ENCODE measurements around the gene KCNH2.

Gene KCNH2

GRCh38 chr7:150980663-150981062 lies 2.5 kb upstream of the KCNH2 start:
- H3K4me3 Mint-ChIP-seq, result no peak overlapping the region
- H3K4me1 Mint-ChIP-seq, result peaks cover 18% of the 10 kb centered on the region
- peaks cover 16% of the 10 kb centered on the region for H3K27me3 Mint-ChIP-seq
- peaks cover 3% of the 10 kb centered on the region for H3K36me3 Mint-ChIP-seq
- DNase-seq (ENCODE audit: low spot score in 2 of 2), result no peak
- no peak for ATAC-seq (ENCODE audit: low read depth)
- no peak overlapping the region for H3K27ac Mint-ChIP-seq
- no peaks in the 10 kb centered on the region for H3K9me3 Mint-ChIP-seq

DNA sequence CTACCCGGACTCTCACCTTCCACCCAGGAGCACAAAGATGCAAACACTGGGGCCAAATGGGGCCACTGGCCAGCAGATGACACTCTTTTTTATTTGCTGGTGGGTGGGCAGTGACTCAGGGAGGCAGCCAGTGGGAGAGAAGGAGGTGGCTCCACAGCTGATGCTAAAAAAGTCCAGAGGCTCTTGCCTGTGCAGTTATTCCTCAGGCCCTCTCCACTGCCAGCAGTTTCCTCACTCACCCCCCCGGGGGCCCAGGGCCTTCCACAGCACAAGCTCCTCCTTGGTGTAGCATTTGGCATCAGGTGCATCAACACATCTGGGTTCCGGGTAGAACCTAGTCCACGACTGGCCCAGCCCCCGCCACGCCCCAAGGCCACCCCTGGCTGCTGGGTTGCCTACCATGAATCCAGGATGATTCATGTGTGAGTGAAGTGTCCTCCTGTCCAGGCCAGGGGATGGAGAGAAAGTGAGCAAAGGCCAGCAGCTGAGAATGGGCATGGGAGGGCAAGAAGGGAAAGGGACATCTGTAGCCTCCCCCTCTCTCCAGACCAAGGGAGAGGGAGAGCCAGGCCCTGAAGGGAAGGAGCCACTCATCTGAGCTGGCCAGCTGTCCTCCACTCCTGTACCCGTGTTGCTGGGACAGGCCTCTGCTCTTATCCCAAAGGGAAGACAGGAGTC lies 1.7 kb upstream of the KCNH2 start:
- no peak for DNase-seq (ENCODE audit: low spot score in 2 of 2)
- H3K4me1 Mint-ChIP-seq, result peaks cover 23% of the 10 kb centered on the region
- peak overlapping the region; percentile 47 for H3K4me3 Mint-ChIP-seq
- peaks cover 18% of the 10 kb centered on the region for H3K27me3 Mint-ChIP-seq
- peaks cover 4% of the 10 kb centered on the region for H3K36me3 Mint-ChIP-seq
- no peaks in the 10 kb centered on the region for H3K9me3 Mint-ChIP-seq
- ATAC-seq (ENCODE audit: low read depth), result no peak
- no peak overlapping the region for H3K27ac Mint-ChIP-seq

- Mint-ChIP-seq H3K9me3 (no peaks in the 10 kb centered on the region), H3K4me3 (peak overlapping the region; percentile 89), H3K36me3 (peaks cover 4% of the 10 kb centered on the region), H3K4me1 (peaks cover 38% of the 10 kb centered on the region), H3K27ac (no peak overlapping the region), H3K27me3 (peaks cover 18% of the 10 kb centered on the region)
- no peak for ATAC-seq (ENCODE audit: low read depth)
- DNase-seq (ENCODE audit: low spot score in 2 of 2), result no peak
Measured at GRCh38 chr7:150977382-150978125, 567 bp downstream of the KCNH2 start.

DNA sequence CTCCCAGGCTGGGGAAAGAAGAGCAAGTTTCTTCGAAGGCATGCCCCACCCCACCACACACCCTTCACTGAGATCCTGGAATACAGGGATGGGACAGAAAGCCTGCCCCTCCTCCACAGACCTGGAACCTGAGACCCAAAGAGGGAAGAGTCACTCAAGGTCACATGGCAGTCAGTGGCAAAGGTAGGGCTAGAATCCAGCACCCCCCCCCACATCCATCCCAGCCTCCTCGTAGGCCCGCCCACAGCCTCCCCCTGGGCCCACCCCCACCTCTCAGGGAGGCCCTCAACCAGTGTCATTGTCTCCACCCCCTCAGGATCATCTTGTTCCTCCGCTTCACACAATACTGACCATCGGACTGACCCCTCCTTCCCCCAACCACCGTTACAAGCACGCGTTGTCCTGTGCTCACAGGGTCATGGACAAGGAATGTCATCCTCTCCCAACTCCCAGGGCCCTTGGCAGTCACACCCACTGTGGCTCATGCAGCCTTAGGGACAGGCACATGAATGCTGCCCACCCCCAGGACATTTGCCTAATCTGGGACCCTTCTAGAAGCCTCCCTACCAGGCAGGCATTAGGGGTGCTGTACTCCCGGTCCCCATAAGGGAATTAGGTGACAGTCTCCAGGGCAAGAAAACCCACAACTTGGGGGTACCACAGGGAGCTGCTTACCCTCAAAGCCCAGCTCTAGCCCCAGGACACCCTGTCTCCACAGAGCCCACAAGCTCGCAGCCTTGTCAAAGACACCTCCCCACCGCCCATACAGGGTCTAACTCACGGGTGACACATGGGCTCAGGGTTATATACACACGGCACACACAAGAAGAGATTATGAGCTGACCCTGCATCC lies 1.4 kb downstream of the KCNH2 start:
- ATAC-seq (ENCODE audit: low read depth), result no peak
- DNase-seq (ENCODE audit: low spot score in 2 of 2), result no peak
- Mint-ChIP-seq H3K27me3 (peaks cover 15% of the 10 kb centered on the region), H3K36me3 (peaks cover 4% of the 10 kb centered on the region), H3K4me3 (peak overlapping the region; percentile 89), H3K9me3 (no peaks in the 10 kb centered on the region), H3K27ac (no peak overlapping the region), H3K4me1 (peaks cover 38% of the 10 kb centered on the region)

DNA sequence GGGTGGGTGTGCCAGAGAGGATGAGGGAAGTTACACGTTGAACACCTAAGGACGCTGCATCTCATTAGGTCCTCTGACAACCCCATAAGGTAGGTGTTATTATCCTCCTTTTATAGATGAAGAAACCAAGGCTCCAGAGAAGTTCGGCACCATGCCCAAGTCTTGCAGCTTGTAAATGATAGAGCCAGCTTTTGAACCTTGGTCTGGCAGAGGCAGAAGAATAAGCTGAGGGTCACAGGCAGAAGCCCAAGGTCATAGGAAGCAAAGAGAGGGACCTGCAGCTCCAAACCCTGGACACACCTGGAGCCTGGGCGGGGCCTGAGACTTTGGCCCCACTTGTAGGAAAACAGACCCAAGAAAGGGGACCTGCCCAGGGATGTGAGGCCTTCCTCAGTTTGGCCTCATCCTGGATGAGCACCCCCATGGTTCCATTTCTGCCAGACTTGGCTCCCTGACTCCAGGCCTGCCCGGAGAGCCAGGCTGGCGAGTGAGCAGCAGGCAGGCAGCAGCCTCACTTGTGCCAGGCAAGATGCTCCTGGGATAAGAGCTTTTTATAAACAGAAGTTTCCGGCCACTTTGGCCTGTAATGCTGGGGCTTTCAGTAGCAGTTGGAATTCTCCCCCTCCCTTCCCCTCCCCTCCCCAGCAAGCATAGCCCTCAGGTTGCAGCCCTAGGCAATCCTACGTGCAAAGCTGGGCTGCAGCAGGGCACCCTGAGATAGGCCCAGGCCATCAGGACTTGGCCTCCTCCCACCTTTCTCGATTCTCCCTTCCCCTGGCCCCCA lies 2.4 kb downstream of the KCNH2 start:
- peaks cover 4% of the 10 kb centered on the region for H3K36me3 Mint-ChIP-seq
- H3K4me3 Mint-ChIP-seq, result peak overlapping the region; percentile 89
- peaks cover 46% of the 10 kb centered on the region for H3K4me1 Mint-ChIP-seq
- DNase-seq (ENCODE audit: low spot score in 2 of 2), result no peak
- peaks cover 12% of the 10 kb centered on the region for H3K27me3 Mint-ChIP-seq
- ATAC-seq (ENCODE audit: low read depth), result no peak
- peak overlapping the region; percentile 53 for H3K27ac Mint-ChIP-seq
- H3K9me3 Mint-ChIP-seq, result no peaks in the 10 kb centered on the region

GRCh38 chr7:150974468-150975391 lies 3.4 kb downstream of the KCNH2 start:
- peak; percentile 69 to 74 for DNase-seq (ENCODE audit: low spot score in 2 of 2)
- H3K4me1 Mint-ChIP-seq, result peaks cover 47% of the 10 kb centered on the region

DNA sequence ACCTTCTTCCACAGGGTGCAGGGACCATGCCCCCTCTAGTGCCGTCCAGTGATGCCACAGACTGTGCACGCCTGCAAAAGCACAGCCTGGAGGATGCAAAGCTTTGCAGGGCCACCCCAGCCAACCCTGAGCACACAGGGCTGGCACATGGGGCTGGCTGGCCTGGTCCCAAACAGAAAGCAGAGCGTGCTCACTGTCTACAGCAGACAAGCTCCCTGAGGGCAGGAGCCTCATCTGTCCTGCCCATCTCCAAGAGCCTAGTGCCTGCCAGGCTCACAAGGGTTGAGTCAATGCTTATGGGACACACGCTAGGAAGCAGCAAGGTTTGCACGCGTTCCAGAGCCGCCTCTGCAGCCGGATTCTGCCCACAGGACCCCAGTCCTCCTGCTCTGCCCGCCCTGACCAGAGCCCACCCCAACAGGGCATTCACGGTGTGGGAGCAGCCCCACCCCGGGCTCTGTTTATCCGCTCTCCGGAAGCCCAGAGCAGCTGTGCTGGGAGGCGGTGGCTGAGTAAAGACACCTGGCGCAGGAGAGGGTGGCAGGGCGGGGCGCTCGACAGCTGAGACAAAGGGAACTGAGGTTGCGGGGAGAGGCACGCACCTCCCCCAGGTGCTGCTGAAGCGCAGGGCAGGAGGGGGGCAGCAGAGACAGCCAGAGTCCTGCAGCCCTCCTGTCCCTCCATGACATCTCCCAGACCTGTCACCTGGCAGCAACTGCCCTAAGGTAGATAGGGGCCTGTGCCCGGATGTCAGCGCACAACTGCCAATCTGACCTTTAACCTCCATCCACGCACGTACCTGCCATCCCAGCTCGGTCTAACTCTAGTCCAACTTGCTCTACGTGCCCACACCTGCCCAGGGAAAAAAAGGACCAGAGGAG lies 4.3 kb downstream of the KCNH2 start:
- ATAC-seq (ENCODE audit: low read depth) (peak; percentile 53), DNase-seq (ENCODE audit: low spot score in 2 of 2) (peak in 1 of 2 donors; percentile 41)
- Mint-ChIP-seq H3K27ac (peak overlapping the region; percentile 94), H3K4me1 (peaks cover 46% of the 10 kb centered on the region), H3K36me3 (peaks cover 4% of the 10 kb centered on the region), H3K9me3 (no peaks in the 10 kb centered on the region), H3K27me3 (peaks cover 8% of the 10 kb centered on the region), H3K4me3 (peak overlapping the region; percentile 89)

More at GRCh38 chr7:150974468-150975391, 3.4 kb downstream of the KCNH2 start:
- peak overlapping the region; percentile 94 for H3K27ac Mint-ChIP-seq
- peak; percentile 71 for ATAC-seq (ENCODE audit: low read depth)
- no peaks in the 10 kb centered on the region for H3K9me3 Mint-ChIP-seq
- H3K36me3 Mint-ChIP-seq, result peaks cover 4% of the 10 kb centered on the region
- peaks cover 9% of the 10 kb centered on the region for H3K27me3 Mint-ChIP-seq
- peak overlapping the region; percentile 89 for H3K4me3 Mint-ChIP-seq

GRCh38 chr7:150972741-150973140 lies 5.4 kb downstream of the KCNH2 start:
- DNase-seq (ENCODE audit: low spot score in 2 of 2), result no peak
- ATAC-seq (ENCODE audit: low read depth), result no peak
- Mint-ChIP-seq H3K9me3 (no peaks in the 10 kb centered on the region), H3K4me1 (peaks cover 42% of the 10 kb centered on the region), H3K27me3 (peaks cover 7% of the 10 kb centered on the region), H3K4me3 (no peak overlapping the region), H3K27ac (no peak overlapping the region), H3K36me3 (peaks cover 4% of the 10 kb centered on the region)

DNA sequence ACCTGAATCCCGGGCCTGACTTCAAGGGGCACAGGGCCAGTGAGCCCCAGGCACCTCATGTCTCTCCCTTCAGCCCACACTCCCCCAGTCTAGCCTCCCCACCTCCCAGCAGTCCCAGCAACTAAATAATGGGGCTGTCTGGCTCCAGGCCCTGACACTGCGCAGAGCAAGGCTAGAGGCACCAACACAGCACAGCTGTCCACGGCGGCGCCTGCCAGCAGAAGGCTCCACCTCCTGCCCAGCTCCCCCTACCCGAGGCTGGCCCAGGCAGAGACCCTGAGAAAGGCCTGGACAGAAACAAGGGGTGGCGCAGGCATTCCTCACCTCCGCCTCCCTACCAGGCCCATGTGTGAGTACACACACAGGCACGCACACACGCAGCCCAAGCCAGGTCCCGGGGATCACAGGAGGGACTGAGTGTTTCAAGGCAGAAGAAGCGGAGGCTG lies 6.1 kb downstream of the KCNH2 start:
- Mint-ChIP-seq H3K36me3 (peaks cover 4% of the 10 kb centered on the region), H3K9me3 (no peaks in the 10 kb centered on the region), H3K4me3 (no peak overlapping the region), H3K27ac (no peak overlapping the region), H3K4me1 (peaks cover 38% of the 10 kb centered on the region), H3K27me3 (peaks cover 5% of the 10 kb centered on the region)
- no peak for ATAC-seq (ENCODE audit: low read depth)
- DNase-seq (ENCODE audit: low spot score in 2 of 2), result no peak

- peaks cover 2% of the 10 kb centered on the region for H3K27me3 Mint-ChIP-seq
- DNase-seq (ENCODE audit: low spot score in 2 of 2), result no peak
- no peaks in the 10 kb centered on the region for H3K9me3 Mint-ChIP-seq
- H3K27ac Mint-ChIP-seq, result no peak overlapping the region
- H3K36me3 Mint-ChIP-seq, result peaks cover 1% of the 10 kb centered on the region
- no peak for ATAC-seq (ENCODE audit: low read depth)
- H3K4me1 Mint-ChIP-seq, result peaks cover 34% of the 10 kb centered on the region
- H3K4me3 Mint-ChIP-seq, result no peak overlapping the region
Measured at GRCh38 chr7:150971242-150972022, 6.7 kb downstream of the KCNH2 start.

DNA sequence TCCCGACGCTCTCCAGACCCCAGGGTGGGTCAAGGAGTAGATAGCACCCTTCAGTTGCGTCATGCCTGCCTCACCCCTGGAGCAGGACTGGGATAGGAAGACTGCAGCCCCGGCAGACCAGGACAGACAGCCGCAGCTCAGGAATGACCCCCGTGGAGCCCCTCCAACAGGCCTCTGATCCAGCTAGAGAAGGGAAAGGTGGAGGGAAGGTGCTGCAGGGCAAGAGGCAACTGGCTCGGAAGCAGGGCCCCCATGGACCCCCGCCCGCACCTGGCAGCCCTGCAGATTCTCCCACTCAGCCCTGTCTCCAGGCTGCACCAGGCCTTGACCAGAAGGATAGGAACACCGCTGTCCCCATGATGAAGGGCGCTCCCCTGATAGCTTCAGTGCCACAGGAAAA lies 7.7 kb downstream of the KCNH2 start:
- peaks cover 32% of the 10 kb centered on the region for H3K4me1 Mint-ChIP-seq
- peaks cover 1% of the 10 kb centered on the region for H3K27me3 Mint-ChIP-seq
- no peak overlapping the region for H3K4me3 Mint-ChIP-seq
- DNase-seq (ENCODE audit: low spot score in 2 of 2) (no peak), ATAC-seq (ENCODE audit: low read depth) (no peak)
- no peaks in the 10 kb centered on the region for H3K36me3 Mint-ChIP-seq
- H3K9me3 Mint-ChIP-seq, result no peaks in the 10 kb centered on the region
- no peak overlapping the region for H3K27ac Mint-ChIP-seq
